ENCODE data around the gene SFN. TPM values are rescaled to one million over a fixed set of nuclear protein-coding genes. Genes with fewer than 3 reads are reported as not detected.

The SFN gene
- total RNA-seq, 1 donor from 2014 or later = not detected

GRCh38 chr1:26829184-26829911, 33.6 kb upstream of the SFN start:
- Mint-ChIP-seq H3K4me3 (ENCODE audit: unreplicated experiment) (no peak overlapping the region), H3K4me1 (ENCODE audit: low read depth) (peaks cover 31% of the 10 kb centered on the region), H3K27me3 (ENCODE audit: low read depth) (no peaks in the 10 kb centered on the region), H3K9me3 (ENCODE audit: low read depth) (no peaks in the 10 kb centered on the region), H3K27ac (ENCODE audit: unreplicated experiment) (no peak overlapping the region), H3K36me3 (ENCODE audit: low read depth) (peaks cover 15% of the 10 kb centered on the region)
- no peak for DNase-seq (ENCODE audit: low spot score)
- TF ChIP-seq CTCF (IDR thresholded peaks at IDR 0.05) = no peak

- Mint-ChIP-seq H3K36me3 (ENCODE audit: low read depth) (peaks cover 24% of the 10 kb centered on the region), H3K27me3 (ENCODE audit: low read depth) (no peaks in the 10 kb centered on the region), H3K4me3 (ENCODE audit: unreplicated experiment) (no peak overlapping the region), H3K4me1 (ENCODE audit: low read depth) (peaks cover 27% of the 10 kb centered on the region), H3K9me3 (ENCODE audit: low read depth) (no peaks in the 10 kb centered on the region), H3K27ac (ENCODE audit: unreplicated experiment) (no peak overlapping the region)
- TF ChIP-seq CTCF (IDR thresholded peaks at IDR 0.05) = no peak
- DNase-seq (ENCODE audit: low spot score) = no peak
Measured at GRCh38 chr1:26831059-26831458, 31.9 kb upstream of the SFN start.

- DNase-seq (ENCODE audit: low spot score) = no peak
- Mint-ChIP-seq H3K27me3 (ENCODE audit: low read depth) (no peaks in the 10 kb centered on the region), H3K9me3 (ENCODE audit: low read depth) (no peaks in the 10 kb centered on the region), H3K36me3 (ENCODE audit: low read depth) (peaks cover 26% of the 10 kb centered on the region), H3K4me3 (ENCODE audit: unreplicated experiment) (no peak overlapping the region), H3K4me1 (ENCODE audit: low read depth) (peaks cover 24% of the 10 kb centered on the region), H3K27ac (ENCODE audit: unreplicated experiment) (no peak overlapping the region)
- TF ChIP-seq CTCF (IDR thresholded peaks at IDR 0.05) = no peak
Measured at GRCh38 chr1:26831546-26832248, 31.3 kb upstream of the SFN start.

GRCh38 chr1:26832249-26832960, 30.5 kb upstream of the SFN start:
- no peak for DNase-seq (ENCODE audit: low spot score)
- no peak for TF ChIP-seq CTCF (IDR thresholded peaks at IDR 0.05)
- Mint-ChIP-seq H3K4me3 (ENCODE audit: unreplicated experiment) (no peak overlapping the region), H3K9me3 (ENCODE audit: low read depth) (no peaks in the 10 kb centered on the region), H3K36me3 (ENCODE audit: low read depth) (peaks cover 26% of the 10 kb centered on the region), H3K27ac (ENCODE audit: unreplicated experiment) (no peak overlapping the region), H3K27me3 (ENCODE audit: low read depth) (no peaks in the 10 kb centered on the region), H3K4me1 (ENCODE audit: low read depth) (peaks cover 22% of the 10 kb centered on the region)
